ENCODE data around the gene SGSM2.

The SGSM2 gene

DNA sequence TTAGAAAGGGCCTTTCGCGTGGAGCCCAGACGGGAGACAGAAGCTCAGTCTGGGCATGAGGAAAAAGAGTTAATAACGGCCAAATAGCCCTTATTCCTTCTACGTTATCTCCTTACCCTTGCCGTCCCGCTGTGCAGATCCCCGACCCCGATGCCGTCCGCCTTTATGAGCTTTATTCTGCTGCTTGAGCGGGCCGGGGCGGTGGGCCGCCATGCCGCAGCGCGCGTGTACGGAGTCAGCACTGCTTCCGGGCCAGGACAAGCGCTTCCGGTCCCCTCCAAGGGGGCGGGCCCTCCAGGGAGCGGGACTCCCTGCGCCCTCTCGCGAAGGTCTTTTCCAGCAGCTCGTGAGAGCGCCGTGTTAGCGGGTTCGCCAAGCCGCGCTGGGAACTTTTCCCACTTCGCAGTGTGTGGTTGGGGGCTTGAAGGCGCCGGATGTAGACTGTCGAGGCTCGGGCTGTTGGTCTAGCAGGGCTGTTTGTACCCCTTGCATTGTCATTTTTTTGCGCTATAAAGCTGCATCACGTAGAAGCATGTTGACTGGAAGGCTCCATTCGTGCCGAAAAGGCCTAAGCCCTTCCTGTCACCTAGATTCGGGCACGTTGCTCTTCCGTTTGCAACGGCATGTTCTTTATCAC lies 968 bp upstream of the SGSM2 start, which contains the start of gene TSR1:
Gene TSR1, minus strand, starts transcription at position 243 of the 637 bp plus-strand sequence. Its CDS starts 30 bp downstream, at position 213.
- DNase-seq: peak; percentile 95

DNA sequence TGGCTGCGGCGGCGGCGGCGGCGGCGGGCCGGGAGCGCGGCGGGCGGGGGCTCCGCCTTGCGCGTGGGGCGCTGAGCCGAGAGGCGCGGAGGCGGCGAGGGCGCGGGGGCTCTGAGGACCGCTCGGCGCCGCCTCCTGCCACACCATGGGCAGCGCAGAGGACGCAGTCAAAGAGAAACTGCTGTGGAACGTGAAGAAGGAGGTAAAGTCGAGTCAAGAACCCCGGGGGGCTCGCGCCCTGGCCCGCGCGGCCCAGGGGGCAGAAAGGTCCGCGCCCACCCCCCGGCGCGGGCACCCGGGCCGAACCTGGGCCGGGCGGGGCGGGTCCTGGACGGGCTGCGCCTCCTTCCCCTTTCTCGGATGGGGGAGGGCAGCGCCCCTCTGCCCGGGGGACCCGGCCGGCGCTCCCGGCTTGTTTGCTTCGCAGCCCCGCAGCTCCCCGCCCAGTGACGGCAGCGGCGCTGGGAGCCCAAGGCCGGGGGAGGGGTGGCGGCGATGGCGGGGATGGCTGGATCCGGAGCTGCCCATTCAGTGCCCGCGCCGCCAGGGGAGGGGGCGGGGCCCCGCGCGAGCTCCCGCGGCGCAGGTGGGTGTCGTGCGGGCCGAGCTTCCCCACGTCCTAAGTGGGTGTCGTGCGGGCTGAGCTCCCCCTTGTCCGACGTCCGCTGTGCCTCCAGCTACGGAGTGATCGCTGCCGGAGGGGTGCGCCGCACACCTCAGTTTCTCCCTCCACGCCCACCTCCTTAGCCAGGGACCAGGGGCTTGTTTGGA lies 428 bp downstream of the SGSM2 start:
- peak; percentile 80 for DNase-seq

DNA sequence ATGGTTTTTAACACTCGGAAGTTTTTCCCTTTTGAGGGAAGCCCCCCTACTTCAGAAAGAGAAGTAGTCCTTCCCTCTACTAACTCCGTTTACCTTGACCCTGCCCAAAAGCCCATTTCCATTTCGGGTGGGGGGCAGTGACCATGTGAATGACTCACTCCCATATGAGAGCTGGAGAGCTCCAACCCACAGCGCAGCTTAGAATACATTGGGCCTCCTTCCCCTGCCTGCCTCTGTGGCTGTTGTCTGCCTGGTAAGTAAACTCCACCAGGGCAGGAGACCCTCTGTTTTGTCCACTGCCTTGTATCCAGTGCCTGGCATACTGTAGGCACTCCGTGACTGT lies 985 bp downstream of the SGSM2 start:
- DNase-seq: no peak

DNA sequence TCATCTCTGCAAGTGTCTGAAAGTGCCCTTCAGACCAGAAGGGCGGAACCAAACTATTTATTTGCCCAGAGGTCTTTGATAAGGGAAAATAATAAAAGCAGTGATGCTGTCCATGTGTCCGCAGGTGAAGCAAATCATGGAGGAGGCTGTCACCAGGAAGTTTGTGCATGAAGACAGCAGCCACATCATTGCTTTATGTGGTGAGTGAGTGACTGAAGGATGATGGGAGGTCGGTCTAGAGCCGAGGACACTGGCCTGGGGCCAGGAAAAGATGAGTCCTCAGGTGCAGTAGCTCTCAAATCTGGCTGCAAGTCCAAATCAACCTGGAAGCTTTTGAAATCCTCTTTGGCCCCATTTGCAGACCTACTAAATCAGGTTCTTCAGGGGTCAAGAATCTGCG lies 6.1 kb downstream of the SGSM2 start:
- DNase-seq: peak; percentile 67

DNA sequence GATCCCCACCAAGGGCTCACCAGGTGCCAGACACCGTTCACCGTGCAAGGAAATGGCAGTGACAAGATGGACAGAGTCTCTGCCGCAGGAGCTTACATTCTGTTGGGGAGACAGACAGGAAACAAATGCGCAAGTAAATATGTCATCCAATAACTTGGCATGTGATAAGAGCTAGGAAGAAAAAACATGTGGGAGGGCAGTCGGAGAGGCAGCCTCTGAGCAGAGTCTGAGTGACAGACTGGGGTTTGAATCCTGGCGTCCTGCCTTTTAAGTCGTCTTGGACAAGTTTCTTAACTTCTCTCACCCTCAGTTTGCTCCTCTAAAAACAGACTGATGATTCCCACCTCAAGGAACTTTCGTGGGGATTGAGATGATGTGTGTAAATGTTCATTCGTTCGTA lies 7.2 kb downstream of the SGSM2 start:
- no peak for DNase-seq

DNA sequence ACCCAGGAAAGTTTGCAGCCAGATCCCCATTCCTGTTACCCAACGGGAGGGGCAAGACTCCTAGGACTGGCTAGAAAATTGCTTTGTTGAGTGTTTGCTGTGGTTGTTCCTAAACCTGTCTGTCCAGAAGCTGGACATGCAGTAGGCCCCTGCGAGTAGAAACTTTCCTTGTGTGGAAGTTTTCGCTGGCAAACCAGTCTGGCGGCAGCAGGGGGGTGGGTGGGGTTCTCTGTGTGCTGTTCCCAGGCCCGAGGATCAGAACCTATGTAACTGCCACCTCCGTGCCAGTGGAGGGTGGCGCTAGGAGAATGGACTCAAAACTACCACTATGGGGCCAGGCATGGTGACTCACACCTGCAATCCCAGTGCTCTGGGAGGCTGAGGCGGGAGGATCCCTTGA lies 9.2 kb downstream of the SGSM2 start:
- DNase-seq: no peak

DNA sequence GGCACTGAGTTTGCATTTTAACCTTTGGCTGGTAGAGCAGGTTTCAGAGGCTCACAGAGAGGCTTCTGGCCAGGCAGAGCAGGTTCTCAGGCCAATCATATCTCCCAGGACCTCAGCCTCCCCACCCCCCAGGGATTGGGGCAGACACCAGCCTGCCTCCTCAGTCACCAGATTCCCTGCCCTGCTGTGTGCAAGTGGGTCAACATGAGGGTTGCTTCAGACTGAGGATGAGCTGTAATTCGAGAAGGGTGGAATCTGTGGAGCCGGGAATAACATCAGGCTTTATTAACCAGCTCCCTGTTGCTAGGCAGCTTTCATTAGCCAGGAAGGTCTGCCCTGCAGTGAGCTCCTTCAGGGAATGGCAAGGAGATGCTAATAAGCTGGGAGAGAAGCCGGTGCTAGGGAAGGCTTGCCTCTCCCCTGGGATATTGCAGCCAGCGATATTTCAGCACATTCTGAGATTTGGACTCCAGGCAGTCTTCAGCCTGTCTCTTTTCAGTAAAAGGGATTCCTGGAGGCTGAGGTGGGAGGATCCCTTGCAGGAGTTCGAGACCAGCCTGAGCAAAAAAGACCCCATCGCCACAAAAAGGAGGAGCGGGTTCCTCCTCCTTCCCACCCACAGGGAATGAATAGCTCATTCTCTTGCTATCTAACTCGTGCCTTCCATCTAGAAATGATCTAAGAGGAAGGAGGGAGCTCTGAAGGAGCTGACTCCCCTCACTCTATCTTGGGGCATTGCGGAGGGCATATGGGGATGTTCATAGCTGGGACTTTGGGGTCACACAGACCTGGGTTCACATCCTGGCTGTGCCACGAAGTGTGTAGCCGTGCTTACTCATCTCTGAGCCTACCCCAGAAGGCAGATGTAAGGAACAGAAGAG lies 10.7 kb downstream of the SGSM2 start:
- DNase-seq: no peak

DNA sequence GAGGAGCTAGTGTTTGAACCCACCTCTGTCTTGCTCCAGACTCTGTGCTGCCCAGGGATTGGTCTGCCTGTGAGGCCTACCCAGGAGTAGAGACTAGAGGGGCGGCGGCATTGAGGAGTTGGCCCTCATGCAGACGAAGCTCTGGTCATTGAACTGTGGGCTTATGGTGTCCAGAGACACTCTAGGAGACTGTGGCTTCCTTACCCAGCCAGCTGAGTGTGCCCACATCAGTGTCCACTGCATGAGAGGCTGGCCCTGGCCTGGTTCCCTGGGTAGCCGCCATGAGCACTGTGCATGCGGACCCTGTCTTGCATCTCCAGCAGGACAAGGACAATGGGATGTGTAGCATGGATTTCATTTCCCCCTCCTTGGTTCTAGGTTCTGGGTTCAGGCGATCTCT lies 14.0 kb downstream of the SGSM2 start:
- DNase-seq: no peak

DNA sequence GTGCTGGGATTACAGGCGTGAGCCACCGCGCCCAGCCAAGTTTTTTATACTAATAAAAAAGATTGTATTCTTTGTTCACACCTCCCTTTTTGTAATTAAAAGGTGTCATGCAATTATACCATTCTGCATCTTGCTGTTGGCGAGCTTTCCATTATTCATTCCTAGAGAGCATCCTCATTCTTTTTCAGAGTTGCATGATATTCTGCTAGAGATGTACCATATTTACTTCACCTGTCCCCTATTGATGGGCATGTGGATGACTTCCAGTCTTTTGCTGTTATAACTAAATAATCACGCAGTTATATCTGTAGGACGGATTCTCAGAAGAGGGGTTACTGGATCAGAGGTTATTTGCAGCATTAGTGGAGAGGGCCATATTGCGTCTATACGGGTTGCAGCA lies 17.0 kb downstream of the SGSM2 start:
- no peak for DNase-seq

DNA sequence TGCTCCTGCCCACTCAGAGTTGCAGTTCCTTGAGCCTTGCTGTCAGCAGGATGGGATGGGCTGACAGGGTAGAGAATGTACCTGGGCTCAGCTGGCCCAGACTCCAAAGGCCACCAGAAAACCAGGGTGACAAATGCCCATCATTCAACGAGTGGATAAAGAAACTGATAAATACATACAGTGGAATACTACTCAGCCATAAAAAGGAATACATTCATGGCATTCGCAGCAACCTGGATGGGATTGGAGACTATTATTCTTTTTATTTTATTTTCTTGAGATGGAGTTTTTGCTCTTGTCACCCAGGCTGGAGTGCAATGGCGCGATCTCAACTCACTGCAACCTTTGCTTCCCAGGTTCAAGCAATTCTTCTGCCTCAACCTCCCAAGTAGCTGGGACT lies 19.9 kb downstream of the SGSM2 start:
- DNase-seq: no peak

DNA sequence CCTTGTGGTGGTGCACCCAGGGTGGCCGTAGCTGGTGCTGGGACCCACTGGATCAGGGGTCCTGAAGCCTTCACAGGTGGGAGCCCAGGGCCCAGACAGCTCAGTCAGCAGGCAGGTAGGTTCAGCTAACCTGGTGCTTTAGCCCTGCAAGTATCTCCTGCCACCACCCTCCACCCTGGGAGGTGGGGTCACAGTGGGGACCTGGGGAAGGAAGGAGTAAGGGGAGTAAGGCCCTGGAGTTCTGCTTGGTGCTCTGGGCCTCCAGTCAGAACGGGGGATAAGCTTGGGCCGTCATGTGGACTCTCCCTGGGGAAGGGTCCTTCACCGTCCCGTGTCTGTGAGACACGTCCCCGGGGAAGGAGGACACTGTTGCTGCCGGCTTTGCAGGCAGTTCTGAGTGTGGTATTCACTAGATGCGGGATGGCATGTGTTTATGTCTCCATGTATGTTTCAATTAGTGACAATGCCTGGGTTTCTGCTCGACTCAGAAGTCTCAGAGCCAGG lies 20.7 kb downstream of the SGSM2 start:
- DNase-seq: no peak

DNA sequence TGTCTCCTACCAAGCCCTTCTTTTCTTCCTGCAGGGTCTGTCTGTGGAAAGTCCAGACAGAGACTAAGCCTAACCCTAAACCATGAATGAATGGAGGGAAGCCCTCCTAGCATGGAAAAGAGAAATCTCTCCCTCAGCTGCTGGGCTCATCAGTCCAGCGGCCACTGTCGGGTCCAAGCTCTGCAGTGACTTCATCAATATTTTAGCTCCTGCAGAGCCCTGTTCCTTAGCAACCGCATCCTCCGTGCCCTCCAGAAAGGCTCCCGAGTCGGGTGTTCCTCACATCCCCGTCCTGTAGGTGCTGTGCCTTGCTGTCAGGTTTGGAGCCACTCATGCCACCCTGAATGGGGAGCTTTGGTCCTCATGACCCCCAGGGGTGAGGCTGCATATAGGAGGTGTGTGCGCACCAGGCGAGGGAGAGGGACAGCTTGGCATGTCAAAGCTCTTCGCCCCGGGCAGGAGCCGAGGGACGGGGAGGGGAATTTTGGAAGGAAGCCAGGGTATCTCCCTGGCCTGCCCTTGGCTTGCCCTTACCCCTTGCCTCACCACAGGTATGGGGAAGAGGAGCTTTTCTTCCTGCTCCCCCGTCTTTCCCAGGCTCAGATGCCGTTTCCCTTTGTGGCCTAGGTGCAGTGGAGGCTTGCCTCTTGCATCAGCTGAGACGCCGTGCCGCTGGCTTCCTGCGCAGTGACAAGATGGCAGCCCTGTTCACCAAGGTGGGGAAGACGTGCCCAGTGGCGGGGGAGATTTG lies 23.9 kb downstream of the SGSM2 start:
- DNase-seq: no peak

DNA sequence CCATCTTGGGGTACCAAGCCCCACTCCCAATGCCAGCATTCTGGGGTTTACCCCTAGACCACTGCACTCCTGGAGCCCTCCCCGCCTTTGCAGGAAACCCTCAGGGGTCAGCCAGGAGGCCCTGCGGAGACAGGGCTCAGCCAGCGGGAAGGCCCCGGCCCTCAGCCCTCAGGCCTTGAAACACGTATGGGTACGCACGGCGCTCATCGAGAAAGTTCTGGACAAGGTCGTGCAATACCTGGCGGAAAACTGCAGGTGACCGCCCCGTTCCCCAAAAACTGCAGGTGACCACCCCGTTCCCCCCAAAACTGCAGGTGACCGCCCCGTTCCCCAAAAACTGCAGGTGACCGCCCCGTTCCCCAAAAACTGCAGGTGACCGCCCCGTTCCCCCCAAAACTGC lies 24.7 kb downstream of the SGSM2 start:
- no peak for DNase-seq

DNA sequence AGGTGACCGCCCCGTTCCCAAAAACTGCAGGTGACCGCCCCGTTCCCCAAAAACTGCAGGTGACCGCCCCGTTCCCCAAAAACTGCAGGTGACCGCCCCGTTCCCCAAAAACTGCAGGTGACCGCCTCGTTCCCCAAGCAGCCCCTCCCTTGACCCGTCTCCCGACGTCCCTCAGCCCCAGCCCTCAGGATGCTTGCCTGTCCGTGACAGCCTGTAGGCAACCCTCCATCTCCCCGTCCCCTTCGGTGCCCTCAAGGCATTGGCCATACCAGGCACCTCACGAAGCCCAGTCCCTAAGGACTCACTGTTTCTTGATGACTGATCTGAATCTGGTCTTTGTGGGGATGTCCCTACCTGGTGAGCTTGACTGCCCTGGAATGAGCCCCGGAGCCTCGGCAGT lies 25.1 kb downstream of the SGSM2 start:
- no peak for DNase-seq

DNA sequence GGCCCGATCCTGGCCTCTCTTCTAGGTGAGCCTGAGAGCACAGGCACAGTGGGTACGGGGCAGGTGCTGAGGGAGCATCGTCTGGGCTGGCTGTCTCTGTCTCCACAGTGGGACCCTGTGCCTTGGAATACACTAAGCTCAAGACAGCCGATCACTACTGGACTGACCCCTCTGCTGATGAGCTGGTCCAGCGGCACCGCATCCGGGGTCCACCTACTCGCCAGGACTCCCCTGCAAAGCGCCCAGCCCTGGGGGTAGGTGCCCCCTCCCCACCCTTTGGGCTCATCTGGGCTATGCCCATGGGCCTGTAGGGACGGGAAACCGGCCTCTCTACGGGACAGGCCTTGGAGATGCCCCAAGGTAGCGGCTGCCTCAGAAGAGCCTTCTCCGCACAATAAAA lies 25.6 kb downstream of the SGSM2 start:
- no peak for DNase-seq

DNA sequence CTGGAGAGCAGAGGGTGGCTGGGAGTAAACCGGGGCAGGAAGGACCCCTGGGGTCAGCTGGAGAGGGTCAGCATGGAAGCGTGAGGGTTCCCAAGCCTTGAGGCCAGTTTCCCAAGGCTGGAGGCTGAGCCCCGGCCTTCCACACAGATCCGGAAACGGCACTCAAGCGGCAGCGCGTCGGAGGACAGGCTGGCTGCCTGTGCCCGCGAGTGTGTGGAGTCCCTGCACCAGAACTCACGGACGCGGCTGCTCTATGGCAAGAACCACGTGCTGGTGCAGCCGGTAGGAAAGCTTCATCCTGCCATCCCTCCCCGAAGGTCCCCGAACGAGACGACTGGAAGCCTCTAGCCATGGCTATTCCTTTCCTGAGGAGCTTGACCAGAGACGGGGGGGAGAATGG lies 26.0 kb downstream of the SGSM2 start:
- no peak for DNase-seq

DNA sequence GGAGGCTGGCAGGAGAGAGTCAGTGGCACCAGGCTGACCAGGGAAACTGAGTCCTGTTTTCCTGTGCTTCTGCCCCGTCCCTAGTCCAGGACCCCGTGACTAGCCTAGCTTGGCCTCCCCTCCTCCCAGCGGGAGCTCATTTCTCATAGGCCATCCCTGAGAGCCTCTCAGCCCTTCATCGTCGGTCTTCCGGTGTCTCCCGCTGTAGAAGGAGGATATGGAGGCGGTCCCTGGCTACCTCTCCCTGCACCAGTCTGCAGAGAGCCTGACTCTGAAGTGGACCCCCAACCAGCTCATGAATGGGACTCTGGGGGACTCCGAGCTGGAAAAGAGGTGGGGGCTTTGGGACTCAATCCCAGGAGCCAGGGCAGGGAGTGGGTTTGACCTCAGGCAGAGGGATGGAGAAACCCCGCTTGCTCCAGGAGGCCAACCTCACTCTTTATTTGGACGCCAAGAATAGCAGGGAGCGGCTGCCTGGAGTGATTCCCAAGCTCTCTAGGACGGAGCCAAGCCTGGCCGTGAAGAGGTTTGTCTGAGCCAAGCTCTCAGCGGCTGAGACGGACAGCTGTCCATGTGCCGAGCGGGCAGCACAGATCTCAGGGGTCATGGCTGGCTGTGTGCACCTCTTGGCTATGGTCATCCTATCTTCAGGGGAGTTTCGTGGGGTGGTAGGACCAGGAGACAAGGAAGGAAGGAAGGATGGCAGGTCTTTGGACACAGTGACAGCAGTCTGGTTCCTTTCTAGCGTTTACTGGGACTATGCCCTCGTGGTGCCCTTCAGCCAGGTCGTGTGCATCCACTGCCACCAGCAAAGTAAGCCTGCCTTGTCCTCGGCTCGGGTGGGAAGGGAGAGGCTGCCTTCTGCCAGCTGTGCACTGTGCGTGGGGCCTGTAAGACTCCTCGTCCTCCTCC lies 26.8 kb downstream of the SGSM2 start:
- no peak for DNase-seq

DNA sequence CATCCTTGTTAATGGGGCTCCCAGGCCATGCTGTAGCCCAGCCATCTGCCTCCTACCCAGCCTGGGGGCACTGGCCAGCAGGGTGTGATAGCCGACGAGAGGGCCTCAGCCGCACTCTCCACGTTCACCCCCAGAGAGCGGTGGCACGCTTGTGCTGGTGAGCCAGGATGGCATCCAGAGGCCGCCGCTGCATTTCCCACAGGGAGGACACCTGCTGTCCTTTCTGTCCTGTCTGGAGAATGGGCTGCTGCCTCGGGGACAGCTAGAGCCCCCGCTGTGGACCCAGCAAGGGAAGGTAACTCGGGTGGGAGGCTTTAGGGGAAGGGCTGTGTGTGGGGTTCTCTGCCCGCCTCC lies 27.4 kb downstream of the SGSM2 start:
- DNase-seq: no peak

DNA sequence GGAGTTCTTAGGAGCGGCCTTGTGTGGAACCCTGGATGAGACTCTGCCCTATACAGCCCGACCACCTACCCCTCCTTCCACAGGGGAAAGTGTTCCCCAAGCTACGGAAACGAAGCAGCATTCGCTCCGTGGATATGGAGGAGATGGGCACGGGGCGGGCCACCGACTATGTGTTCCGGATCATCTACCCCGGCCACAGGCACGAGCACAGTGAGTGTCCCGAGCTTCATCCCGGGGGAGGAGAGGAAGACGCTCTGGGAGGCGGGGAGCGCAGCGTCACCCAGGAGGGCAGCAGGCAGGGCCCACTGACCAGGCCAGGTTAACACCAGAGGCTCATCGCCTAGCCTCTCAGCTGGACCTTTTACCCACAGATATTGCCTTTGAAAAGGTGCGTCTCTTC lies 27.8 kb downstream of the SGSM2 start:
- DNase-seq: no peak

DNA sequence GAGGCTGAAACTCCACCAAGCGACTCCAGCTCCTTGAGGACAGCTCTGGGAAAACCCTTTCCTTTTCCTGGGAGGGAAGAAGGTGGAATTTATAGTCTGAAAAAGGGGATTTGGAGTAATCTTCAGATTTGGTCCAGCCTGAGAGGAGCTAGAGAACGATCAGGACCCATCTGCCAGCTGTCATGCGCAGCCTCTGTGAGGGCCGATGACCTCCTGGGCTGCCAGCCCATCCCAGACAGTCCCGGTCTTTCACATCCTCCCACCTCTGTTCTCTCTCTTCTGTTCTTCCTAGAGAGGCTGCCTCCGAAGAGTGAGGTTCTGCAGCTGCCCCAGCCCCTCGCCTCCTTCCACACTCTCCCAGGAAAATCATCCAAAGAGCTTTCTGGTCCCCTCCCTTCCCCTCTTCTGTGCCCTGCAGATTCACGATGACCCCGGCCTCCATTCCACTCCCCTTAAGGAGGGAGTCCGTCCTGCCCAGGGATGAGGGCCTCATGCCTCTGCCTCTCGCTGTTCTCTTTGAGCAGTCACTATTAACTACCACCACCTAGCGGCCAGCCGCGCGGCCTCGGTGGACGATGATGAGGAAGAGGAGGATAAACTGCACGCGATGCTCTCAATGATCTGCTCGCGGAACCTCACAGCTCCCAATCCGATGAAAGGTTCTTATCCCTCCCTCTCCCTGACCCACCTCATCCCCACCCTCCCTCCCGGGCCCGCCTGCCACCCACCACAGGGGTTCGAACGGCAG lies 29.6 kb downstream of the SGSM2 start:
- no peak for DNase-seq

DNA sequence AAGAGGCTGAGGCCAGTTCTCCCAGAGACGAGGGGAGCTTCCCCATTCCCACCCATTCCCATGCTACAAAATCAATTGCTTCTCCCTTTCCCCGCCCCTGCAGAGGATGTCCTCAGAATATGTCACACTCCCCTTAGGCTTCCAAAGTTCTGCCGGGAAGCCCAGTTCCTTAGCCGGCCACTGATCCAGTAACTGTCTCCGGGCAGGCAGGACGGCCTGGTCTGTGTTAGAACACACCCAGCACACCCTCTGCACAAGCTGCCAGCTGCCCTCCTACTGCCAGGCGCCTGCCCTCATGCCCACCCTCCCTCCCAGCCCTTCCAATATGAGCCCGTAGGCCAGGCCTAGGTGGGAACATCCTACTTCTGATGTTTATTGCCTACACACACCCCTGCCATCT lies 31.1 kb downstream of the SGSM2 start:
- DNase-seq: no peak

Measured in activated CD8-positive, alpha-beta memory T cell treated with anti-CD3 and anti-CD28 coated beads for 24 hours (primary cell).